ENCODE data around the gene NUDT4.

DNA sequence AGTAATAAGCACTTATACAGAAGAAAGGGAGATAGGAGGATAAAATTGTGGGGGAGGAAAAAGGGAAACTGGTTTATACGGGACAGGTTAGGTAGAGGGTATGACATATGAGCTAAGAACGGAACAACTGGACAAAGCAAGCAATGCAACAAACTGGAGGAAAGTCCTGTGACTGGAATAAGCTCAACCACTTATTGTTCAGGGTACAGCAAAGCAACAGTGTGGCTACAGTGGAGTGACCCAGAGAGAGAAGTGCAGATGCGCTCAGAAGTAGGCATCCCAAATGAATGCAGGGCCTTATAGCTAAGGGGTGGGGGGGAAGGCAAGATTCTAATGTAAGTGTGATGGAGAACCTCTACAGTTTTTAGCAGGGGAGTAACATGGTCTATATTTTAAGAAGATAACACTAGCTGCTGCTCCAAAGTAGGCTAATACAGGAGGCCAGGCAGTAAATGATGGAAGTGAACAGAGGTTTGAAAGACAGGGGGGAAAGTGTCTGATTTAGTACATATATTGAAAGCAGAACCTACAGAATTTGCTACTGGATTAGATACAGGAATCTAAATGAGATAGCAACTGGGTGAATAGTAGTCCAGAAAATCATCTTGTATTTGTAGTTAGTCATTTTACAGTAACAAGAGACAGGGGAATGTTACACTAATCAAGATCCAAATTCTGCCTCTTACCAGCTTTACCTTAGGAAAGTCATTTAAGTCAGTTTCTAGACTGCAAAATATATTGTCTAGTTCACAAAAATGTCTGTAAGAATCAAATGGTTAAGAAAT lies 60.7 kb downstream of the NUDT4 start:
- no peak for TF ChIP-seq MAFK (IDR thresholded peaks at IDR 0.05; ENCODE audit: partially characterized antibody)
- no peak for TF ChIP-seq RFX5 (IDR thresholded peaks at IDR 0.05)
- no peak for TF ChIP-seq POLR2A (IDR thresholded peaks at IDR 0.05; ENCODE audit: low read length)
- TF ChIP-seq, protein P1, sequence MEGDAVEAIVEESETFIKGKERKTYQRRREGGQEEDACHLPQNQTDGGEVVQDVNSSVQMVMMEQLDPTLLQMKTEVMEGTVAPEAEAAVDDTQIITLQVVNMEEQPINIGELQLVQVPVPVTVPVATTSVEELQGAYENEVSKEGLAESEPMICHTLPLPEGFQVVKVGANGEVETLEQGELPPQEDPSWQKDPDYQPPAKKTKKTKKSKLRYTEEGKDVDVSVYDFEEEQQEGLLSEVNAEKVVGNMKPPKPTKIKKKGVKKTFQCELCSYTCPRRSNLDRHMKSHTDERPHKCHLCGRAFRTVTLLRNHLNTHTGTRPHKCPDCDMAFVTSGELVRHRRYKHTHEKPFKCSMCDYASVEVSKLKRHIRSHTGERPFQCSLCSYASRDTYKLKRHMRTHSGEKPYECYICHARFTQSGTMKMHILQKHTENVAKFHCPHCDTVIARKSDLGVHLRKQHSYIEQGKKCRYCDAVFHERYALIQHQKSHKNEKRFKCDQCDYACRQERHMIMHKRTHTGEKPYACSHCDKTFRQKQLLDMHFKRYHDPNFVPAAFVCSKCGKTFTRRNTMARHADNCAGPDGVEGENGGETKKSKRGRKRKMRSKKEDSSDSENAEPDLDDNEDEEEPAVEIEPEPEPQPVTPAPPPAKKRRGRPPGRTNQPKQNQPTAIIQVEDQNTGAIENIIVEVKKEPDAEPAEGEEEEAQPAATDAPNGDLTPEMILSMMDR (IDR thresholded peaks at IDR 0.05), result no peak
- TF ChIP-seq JUNB (IDR thresholded peaks at IDR 0.05), result no peak
